ENCODE data around the gene CAMK2B. TPM values are rescaled to one million over a fixed set of nuclear protein-coding genes. Genes with fewer than 3 reads are reported as not detected.

The CAMK2B gene
- total RNA-seq, 1 experiment from 2014 or later = not detected

GRCh38 chr7:44278451-44279161 is 46.8 kb downstream of the CAMK2B start:
- H2AFZ ChIP-seq (ENCODE audit: low read length) = no peak overlapping the region
- no peak overlapping the region for H3K9ac ChIP-seq (ENCODE audit: low read length)
- no peak overlapping the region for H3K4me3 ChIP-seq (ENCODE audit: low read length)
- no peak for DNase-seq
- H3K27ac ChIP-seq (ENCODE audit: low read length) = no peak overlapping the region
- no peaks in the 10 kb centered on the region for H3K36me3 ChIP-seq (ENCODE audit: insufficient read depth, low read length)
- H3K9me3 ChIP-seq (ENCODE audit: low read length) = no peaks in the 10 kb centered on the region
- no peaks in the 10 kb centered on the region for H3K79me2 ChIP-seq (ENCODE audit: low read length)
- no peaks in the 10 kb centered on the region for H4K20me1 ChIP-seq (ENCODE audit: insufficient read depth, low read depth, low read length)
- no peak overlapping the region for H3K4me2 ChIP-seq (ENCODE audit: low read depth, low read length, poor library complexity, severe bottlenecking)
- no peaks in the 10 kb centered on the region for H3K9me2 ChIP-seq (replicated peaks; ENCODE audit: insufficient read depth, low read length)
- no peaks in the 10 kb centered on the region for H3K27me3 ChIP-seq (ENCODE audit: low read length)
- H3K4me1 ChIP-seq (ENCODE audit: low read length) = no peaks in the 10 kb centered on the region

GRCh38 chr7:44277851-44278250 is 47.5 kb downstream of the CAMK2B start:
- no peak for DNase-seq
- Histone ChIP-seq H3K27me3 (ENCODE audit: low read length) (no peaks in the 10 kb centered on the region), H3K9ac (ENCODE audit: low read length) (no peak overlapping the region), H3K27ac (ENCODE audit: low read length) (no peak overlapping the region), H3K9me3 (ENCODE audit: low read length) (no peaks in the 10 kb centered on the region), H3K79me2 (ENCODE audit: low read length) (no peaks in the 10 kb centered on the region), H3K4me3 (ENCODE audit: low read length) (no peak overlapping the region), H3K4me1 (ENCODE audit: low read length) (no peaks in the 10 kb centered on the region), H3K4me2 (ENCODE audit: low read depth, low read length, poor library complexity, severe bottlenecking) (no peak overlapping the region), H3K9me2 (replicated peaks; ENCODE audit: insufficient read depth, low read length) (no peaks in the 10 kb centered on the region), H3K36me3 (ENCODE audit: insufficient read depth, low read length) (no peaks in the 10 kb centered on the region), H2AFZ (ENCODE audit: low read length) (no peak overlapping the region), H4K20me1 (ENCODE audit: insufficient read depth, low read depth, low read length) (no peaks in the 10 kb centered on the region)

GRCh38 chr7:44277391-44277790 is 48.0 kb downstream of the CAMK2B start:
- no peak for DNase-seq
- no peaks in the 10 kb centered on the region for H3K36me3 ChIP-seq (ENCODE audit: insufficient read depth, low read length)
- no peak overlapping the region for H3K9ac ChIP-seq (ENCODE audit: low read length)
- H3K9me3 ChIP-seq (ENCODE audit: low read length) = no peaks in the 10 kb centered on the region
- H3K9me2 ChIP-seq (replicated peaks; ENCODE audit: insufficient read depth, low read length) = no peaks in the 10 kb centered on the region
- H4K20me1 ChIP-seq (ENCODE audit: insufficient read depth, low read depth, low read length) = no peaks in the 10 kb centered on the region
- no peak overlapping the region for H3K4me3 ChIP-seq (ENCODE audit: low read length)
- H3K4me2 ChIP-seq (ENCODE audit: low read depth, low read length, poor library complexity, severe bottlenecking) = no peak overlapping the region
- H3K27ac ChIP-seq (ENCODE audit: low read length) = no peak overlapping the region
- no peaks in the 10 kb centered on the region for H3K27me3 ChIP-seq (ENCODE audit: low read length)
- no peak overlapping the region for H2AFZ ChIP-seq (ENCODE audit: low read length)
- no peaks in the 10 kb centered on the region for H3K79me2 ChIP-seq (ENCODE audit: low read length)
- no peaks in the 10 kb centered on the region for H3K4me1 ChIP-seq (ENCODE audit: low read length)

- H3K79me2 ChIP-seq (ENCODE audit: low read length) = no peaks in the 10 kb centered on the region
- no peaks in the 10 kb centered on the region for H3K9me3 ChIP-seq (ENCODE audit: low read length)
- DNase-seq = no peak
- no peak overlapping the region for H3K9ac ChIP-seq (ENCODE audit: low read length)
- no peaks in the 10 kb centered on the region for H4K20me1 ChIP-seq (ENCODE audit: insufficient read depth, low read depth, low read length)
- H3K4me2 ChIP-seq (ENCODE audit: low read depth, low read length, poor library complexity, severe bottlenecking) = no peak overlapping the region
- no peaks in the 10 kb centered on the region for H3K4me1 ChIP-seq (ENCODE audit: low read length)
- H3K27ac ChIP-seq (ENCODE audit: low read length) = no peak overlapping the region
- H3K4me3 ChIP-seq (ENCODE audit: low read length) = no peak overlapping the region
- H3K9me2 ChIP-seq (replicated peaks; ENCODE audit: insufficient read depth, low read length) = no peaks in the 10 kb centered on the region
- H3K36me3 ChIP-seq (ENCODE audit: insufficient read depth, low read length) = no peaks in the 10 kb centered on the region
- no peak overlapping the region for H2AFZ ChIP-seq (ENCODE audit: low read length)
- H3K27me3 ChIP-seq (ENCODE audit: low read length) = no peaks in the 10 kb centered on the region
Measured at GRCh38 chr7:44276571-44277221, 48.7 kb downstream of the CAMK2B start.

DNA sequence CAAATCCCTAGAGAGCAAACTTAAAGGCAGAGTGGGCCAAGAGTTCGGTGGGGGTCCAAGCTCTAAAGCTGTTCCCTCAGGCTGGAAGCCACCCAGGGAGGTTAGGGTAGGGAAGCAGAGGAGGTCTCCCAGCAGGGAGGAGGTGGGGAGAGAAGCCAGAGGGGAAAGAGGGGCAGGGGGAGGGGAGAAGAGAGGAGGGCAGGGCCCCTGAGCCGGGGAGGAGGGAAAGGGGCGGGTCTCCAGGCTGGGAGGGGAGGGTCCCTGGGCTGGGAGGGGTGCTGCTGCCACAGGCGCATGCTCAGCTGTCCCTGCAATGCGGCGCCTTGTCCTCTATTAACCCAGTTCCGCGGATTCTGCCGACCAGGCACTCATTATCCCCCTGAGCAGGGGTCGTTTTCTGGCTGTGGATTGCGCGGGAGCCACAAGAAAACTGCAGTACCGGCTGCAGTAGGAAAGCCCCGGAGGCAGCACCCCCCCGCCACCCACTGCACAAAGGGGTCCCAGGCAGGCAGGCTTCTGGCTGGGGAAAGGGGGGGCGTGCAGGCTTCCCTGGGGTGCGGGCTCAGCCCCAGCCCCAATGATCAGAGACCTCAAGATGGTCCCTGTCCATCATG is 49.3 kb downstream of the CAMK2B start:
- Histone ChIP-seq H3K4me2 (ENCODE audit: low read depth, low read length, poor library complexity, severe bottlenecking) (no peak overlapping the region), H3K9ac (ENCODE audit: low read length) (no peak overlapping the region), H3K27me3 (ENCODE audit: low read length) (no peaks in the 10 kb centered on the region), H3K4me3 (ENCODE audit: low read length) (no peak overlapping the region), H3K79me2 (ENCODE audit: low read length) (no peaks in the 10 kb centered on the region), H4K20me1 (ENCODE audit: insufficient read depth, low read depth, low read length) (no peaks in the 10 kb centered on the region), H3K9me3 (ENCODE audit: low read length) (no peaks in the 10 kb centered on the region), H3K4me1 (ENCODE audit: low read length) (no peaks in the 10 kb centered on the region), H3K36me3 (ENCODE audit: insufficient read depth, low read length) (no peaks in the 10 kb centered on the region), H3K27ac (ENCODE audit: low read length) (no peak overlapping the region), H2AFZ (ENCODE audit: low read length) (no peak overlapping the region), H3K9me2 (replicated peaks; ENCODE audit: insufficient read depth, low read length) (no peaks in the 10 kb centered on the region)
- DNase-seq = no peak

DNA sequence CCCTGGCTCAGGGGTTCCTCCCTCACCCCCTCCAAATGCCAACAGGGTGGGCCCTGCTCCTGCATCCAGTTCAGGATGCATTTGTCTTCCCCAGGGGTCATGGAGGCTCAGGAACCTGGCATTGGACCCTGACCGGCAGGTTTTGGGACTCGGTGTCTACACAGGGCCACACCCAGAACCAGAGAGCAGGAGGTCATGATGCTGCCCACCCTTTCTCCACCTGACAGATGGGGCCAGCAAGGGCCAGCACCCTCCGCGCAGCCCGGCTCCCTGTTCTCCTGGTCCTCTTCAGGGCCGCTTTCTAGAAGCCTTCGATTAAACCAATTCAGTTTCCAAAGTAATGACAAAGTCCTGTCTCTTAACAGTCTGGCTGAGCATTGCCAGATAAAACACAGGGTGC is 50.2 kb downstream of the CAMK2B start:
- H3K9ac ChIP-seq (ENCODE audit: low read length) = no peak overlapping the region
- no peaks in the 10 kb centered on the region for H4K20me1 ChIP-seq (ENCODE audit: insufficient read depth, low read depth, low read length)
- no peak overlapping the region for H2AFZ ChIP-seq (ENCODE audit: low read length)
- H3K79me2 ChIP-seq (ENCODE audit: low read length) = no peaks in the 10 kb centered on the region
- H3K27me3 ChIP-seq (ENCODE audit: low read length) = no peaks in the 10 kb centered on the region
- no peaks in the 10 kb centered on the region for H3K9me3 ChIP-seq (ENCODE audit: low read length)
- H3K4me3 ChIP-seq (ENCODE audit: low read length) = no peak overlapping the region
- no peak overlapping the region for H3K27ac ChIP-seq (ENCODE audit: low read length)
- no peaks in the 10 kb centered on the region for H3K4me1 ChIP-seq (ENCODE audit: low read length)
- no peaks in the 10 kb centered on the region for H3K9me2 ChIP-seq (replicated peaks; ENCODE audit: insufficient read depth, low read length)
- H3K4me2 ChIP-seq (ENCODE audit: low read depth, low read length, poor library complexity, severe bottlenecking) = no peak overlapping the region
- H3K36me3 ChIP-seq (ENCODE audit: insufficient read depth, low read length) = no peaks in the 10 kb centered on the region
- DNase-seq = no peak

GRCh38 chr7:44274623-44274975 is 50.8 kb downstream of the CAMK2B start:
- no peak overlapping the region for H2AFZ ChIP-seq (ENCODE audit: low read length)
- no peak overlapping the region for H3K4me3 ChIP-seq (ENCODE audit: low read length)
- H3K4me1 ChIP-seq (ENCODE audit: low read length) = no peaks in the 10 kb centered on the region
- no peaks in the 10 kb centered on the region for H3K79me2 ChIP-seq (ENCODE audit: low read length)
- no peak overlapping the region for H3K9ac ChIP-seq (ENCODE audit: low read length)
- H3K36me3 ChIP-seq (ENCODE audit: insufficient read depth, low read length) = no peaks in the 10 kb centered on the region
- H3K9me3 ChIP-seq (ENCODE audit: low read length) = no peaks in the 10 kb centered on the region
- H3K27me3 ChIP-seq (ENCODE audit: low read length) = no peaks in the 10 kb centered on the region
- no peak overlapping the region for H3K27ac ChIP-seq (ENCODE audit: low read length)
- H3K9me2 ChIP-seq (replicated peaks; ENCODE audit: insufficient read depth, low read length) = no peaks in the 10 kb centered on the region
- DNase-seq = no peak
- no peaks in the 10 kb centered on the region for H4K20me1 ChIP-seq (ENCODE audit: insufficient read depth, low read depth, low read length)
- H3K4me2 ChIP-seq (ENCODE audit: low read depth, low read length, poor library complexity, severe bottlenecking) = no peak overlapping the region

DNA sequence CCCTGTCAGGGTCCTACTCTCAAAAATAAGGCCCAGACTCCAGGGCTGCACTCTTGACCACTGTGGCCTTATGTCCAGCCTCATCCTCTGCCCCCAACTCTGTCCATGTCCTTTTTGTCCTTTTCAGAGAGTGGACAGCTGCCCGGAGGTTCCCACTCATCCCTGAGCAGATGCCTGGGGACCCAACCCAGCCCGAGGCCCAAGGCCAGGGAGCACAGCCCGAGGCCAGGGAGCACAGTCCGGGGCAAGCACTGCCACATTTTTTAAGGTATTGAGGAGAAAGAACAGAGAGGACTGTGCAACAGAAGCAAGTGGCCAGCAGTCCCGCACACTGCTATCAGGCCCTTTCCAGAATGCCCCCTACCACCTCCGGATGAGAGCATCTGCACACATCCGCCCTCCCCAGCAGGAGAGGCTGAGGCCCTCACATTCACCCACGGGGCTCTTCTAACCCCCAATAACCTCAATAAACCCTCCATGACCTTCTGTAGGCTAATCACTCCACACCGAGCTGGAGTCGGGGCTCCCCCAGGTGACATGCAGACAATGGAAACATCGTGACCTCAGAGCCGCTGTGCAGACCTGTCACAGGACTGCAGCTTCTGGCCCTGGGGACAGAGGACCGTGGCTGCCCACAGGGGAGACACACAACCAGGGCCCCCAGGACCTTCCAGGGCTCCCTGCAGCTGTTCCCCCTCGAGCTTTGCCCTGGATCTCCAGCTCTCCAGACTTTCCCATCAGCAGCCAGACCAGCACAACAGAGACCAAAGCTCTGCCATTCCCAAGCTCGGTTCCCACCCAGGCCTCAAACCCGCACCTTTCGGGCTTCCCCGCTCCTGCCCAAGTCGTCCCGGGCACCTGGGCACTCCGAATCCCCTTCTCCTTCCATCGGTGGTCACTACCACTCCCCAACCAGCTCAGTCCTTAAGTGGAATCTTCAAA is 51.4 kb downstream of the CAMK2B start:
- no peak for DNase-seq
- H3K4me2 ChIP-seq (ENCODE audit: low read depth, low read length, poor library complexity, severe bottlenecking) = no peak overlapping the region

More for the DNA sequence above, 51.4 kb downstream of the CAMK2B start:
- Histone ChIP-seq H3K27ac (ENCODE audit: low read length) (no peak overlapping the region), H3K79me2 (ENCODE audit: low read length) (no peaks in the 10 kb centered on the region), H3K36me3 (ENCODE audit: insufficient read depth, low read length) (no peaks in the 10 kb centered on the region), H3K27me3 (ENCODE audit: low read length) (no peaks in the 10 kb centered on the region), H3K4me1 (ENCODE audit: low read length) (no peaks in the 10 kb centered on the region), H4K20me1 (ENCODE audit: insufficient read depth, low read depth, low read length) (no peaks in the 10 kb centered on the region), H3K4me3 (ENCODE audit: low read length) (no peak overlapping the region), H3K9me3 (ENCODE audit: low read length) (no peaks in the 10 kb centered on the region), H3K9ac (ENCODE audit: low read length) (no peak overlapping the region), H2AFZ (ENCODE audit: low read length) (no peak overlapping the region), H3K9me2 (replicated peaks; ENCODE audit: insufficient read depth, low read length) (no peaks in the 10 kb centered on the region)
